HG03442 (cell line): Measurements from ENCODE around the gene PTPA.
"Not testable (repeated sequence)": the region's sequence is repeated elsewhere in the genome, so short reads cannot be mapped to it uniquely, and the experiment has no call there.

Source experiments
- ATAC-seq: cut with Tn5 transposase; IDR thresholded peaks from one replicate; pipeline ENCODE4 v1.9.1; 2021; ENCODE audit warnings: mild to moderate bottlenecking, moderate library complexity; ENCODE audit not compliant: unreplicated experiment

The PTPA gene

DNA sequence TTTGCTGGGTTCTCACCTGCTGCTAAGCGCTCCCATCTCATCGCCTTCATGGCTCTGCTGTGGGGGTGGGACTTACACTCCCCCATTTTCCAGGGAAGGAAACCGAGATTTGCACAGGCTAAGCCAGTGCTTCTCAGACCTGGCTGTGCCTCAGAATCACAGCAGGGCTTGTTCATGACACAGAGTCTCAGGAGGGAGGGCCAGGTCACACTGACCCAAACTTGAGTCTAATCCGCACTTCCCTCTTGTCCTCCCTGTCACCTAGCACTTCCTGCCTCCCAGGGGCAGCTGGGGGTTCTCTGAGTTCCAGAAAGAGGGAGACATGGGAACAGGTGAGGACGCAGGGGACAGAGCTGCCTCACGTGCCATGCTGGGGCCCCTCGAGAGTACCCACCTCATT lies 82.4 kb downstream of the PTPA start:
- no peak for ATAC-seq

DNA sequence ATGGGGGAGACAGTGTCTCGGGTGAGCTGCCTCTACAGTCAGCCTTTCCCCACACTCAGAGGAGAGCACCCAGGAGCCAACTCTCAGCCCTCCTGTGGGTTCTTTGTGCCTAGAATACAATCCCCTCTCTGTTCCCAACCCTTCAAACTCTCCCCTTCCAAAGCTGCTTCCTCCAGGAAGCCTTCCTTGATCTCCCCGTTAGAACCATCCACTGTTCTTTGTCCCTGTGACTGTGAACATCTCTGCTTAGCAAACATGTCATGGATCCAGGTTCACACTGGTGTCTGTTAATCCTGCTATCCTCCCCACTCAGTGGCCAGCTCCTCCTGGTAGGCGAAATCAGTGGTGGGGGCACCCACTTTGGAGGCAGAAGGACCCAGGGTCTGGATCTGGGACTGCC lies 83.0 kb downstream of the PTPA start:
- no peak for ATAC-seq

DNA sequence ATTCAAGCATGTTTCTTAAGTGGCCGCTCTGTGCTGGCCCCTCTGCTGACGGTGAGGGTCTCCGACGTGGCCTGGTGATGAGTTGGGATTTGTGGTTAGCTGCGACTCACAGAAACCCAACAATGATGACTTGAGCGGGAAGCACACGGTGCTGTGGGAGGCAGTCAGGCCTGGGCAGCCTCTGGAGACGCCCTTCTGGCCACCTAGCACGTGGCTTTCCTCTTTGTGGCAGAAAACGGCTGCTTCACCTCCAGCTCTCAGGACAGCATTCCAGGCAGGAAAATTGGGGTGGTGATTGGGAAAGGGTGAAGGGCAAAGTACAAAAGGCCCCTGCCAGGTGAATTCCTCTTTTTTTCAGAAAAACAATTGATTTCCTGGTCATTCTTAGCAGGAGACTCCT lies 84.4 kb downstream of the PTPA start:
- no peak for ATAC-seq

GRCh38 chr9:129197045-129197444 lies 85.8 kb downstream of the PTPA start:
- ATAC-seq: not testable (repeated sequence)

DNA sequence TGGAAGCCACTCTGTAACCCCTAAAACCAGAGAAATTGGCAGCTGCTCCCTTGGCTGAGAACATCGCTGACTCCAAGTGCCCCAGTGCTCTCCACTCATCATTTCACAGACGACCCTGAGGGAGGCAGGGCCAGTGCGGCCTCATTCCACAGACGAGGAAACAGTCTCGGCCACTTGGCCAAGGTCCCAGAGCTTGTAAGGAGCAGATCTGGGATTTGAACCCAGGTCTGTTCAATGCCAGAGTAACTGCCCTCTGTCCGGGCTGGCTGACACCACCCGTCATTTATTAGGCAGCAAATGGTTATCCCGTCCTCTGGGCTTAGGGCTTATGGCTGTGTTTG lies 86.7 kb downstream of the PTPA start:
- no peak for ATAC-seq
